A673 (cell line): ENCODE results near the gene OR2T29. TPM values are rescaled to one million over a fixed set of nuclear protein-coding genes. Genes with fewer than 3 reads are reported as not detected.
"Not testable (repeated sequence)": the region's sequence is repeated elsewhere in the genome, so short reads cannot be mapped to it uniquely, and the experiment has no call there.

Experiments
- BruUV-seq: library from RNA; stranded (reverse); fragments of 400-500 nt; replicated peaks from 2 replicates; lab custom pipeline; 2021; lab: Mats Ljungman, UMichigan
- CTCF ChIA-PET: fragments of 300-600 bp; sonication (Branson Sonifier 250); formaldehyde crosslinking; loops from one replicate; lab custom pipeline; 2022; ENCODE audit warnings: antibody characterized with exemption; lab: Charles Lee
- POLR2A ChIA-PET: fragments of 300-600 bp; sonication (Branson Sonifier 250); formaldehyde crosslinking; loops from one replicate; lab custom pipeline; 2022; ENCODE audit warnings: antibody characterized with exemption; ENCODE audit not compliant: low non-redundant PET; lab: Charles Lee
- DNase-seq: peaks from one replicate; pipeline ENCODE4 v3.0.0-alpha.2; 2015; ENCODE audit warnings: low spot score
- H3K27ac ChIP-seq: fragments of 200-600 bp; sonication (generic); 2 replicates; pipeline ENCODE4 v1.5.1; 2016; ENCODE audit warnings: mixed run types, low read depth, mild to moderate bottlenecking, mixed read lengths, antibody characterized with exemption, low read length; ENCODE audit not compliant: poor library complexity, severe bottlenecking
- H3K27me3 ChIP-seq: fragments of 200-600 bp; sonication (generic); replicated peaks from 2 replicates; pipeline ENCODE4 v1.6.1; 2017; ENCODE audit warnings: mixed run types, low read depth, mild to moderate bottlenecking, mixed read lengths, antibody characterized with exemption, low read length; ENCODE audit not compliant: insufficient read depth, poor library complexity
- H3K36me3 ChIP-seq: fragments of 200-600 bp; sonication (generic); 2 replicates; pipeline ENCODE4 v1.6.1; 2016; ENCODE audit warnings: mixed run types, mild to moderate bottlenecking, mixed read lengths, antibody characterized with exemption, low read length; ENCODE audit not compliant: insufficient read depth, poor library complexity, severe bottlenecking
- H3K4me1 ChIP-seq: fragments of 200-600 bp; sonication (generic); 2 replicates; pipeline ENCODE4 v1.6.1; 2017; ENCODE audit warnings: mixed run types, mild to moderate bottlenecking, mixed read lengths, antibody characterized with exemption, low read length; ENCODE audit not compliant: insufficient read depth, poor library complexity, severe bottlenecking
- H3K4me3 ChIP-seq: fragments of 200-600 bp; sonication (generic); 2 replicates; pipeline ENCODE4 v1.5.1; 2016; ENCODE audit warnings: low read depth, mixed run types, mild to moderate bottlenecking, mixed read lengths, low read length; ENCODE audit not compliant: poor library complexity, severe bottlenecking
- H3K9me3 ChIP-seq: fragments of 200-600 bp; sonication (generic); 2 replicates; pipeline ENCODE4 v1.6.1; 2016; ENCODE audit warnings: mixed run types, low read depth, mild to moderate bottlenecking, mixed read lengths, antibody characterized with exemption, low read length; ENCODE audit not compliant: poor library complexity, severe bottlenecking
- EZH2 ChIP-seq: fragments of 200-600 bp; sonication (generic); IDR thresholded peaks from 2 replicates; pipeline ENCODE4 v1.6.1; 2017; ENCODE audit warnings: borderline replicate concordance, low read depth, mild to moderate bottlenecking, mixed read lengths, antibody characterized with exemption, low read length; ENCODE audit not compliant: poor library complexity, severe bottlenecking
- intact Hi-C: fragments of 100-400 bp; cut with micrococcal nuclease; formaldehyde crosslinking; loops from one replicate; pipeline ENCODE4 v1.10.0; 2022; ENCODE audit not compliant: unreplicated experiment
- total RNA-seq: library from RNA; stranded (reverse); gene quantifications from 2 replicates; pipeline ENCODE4 v1.2.3, GENCODE V29; 2021
- TF ChIP-seq, protein P1 (sequence below): fragments of 300-800, 200-600 bp; sonication (generic); conservative IDR thresholded peaks from 2 replicates; pipeline ENCODE4 v1.5.1; 2017; ENCODE audit warnings: low read depth, mild to moderate bottlenecking, antibody characterized with exemption, low read length, moderate library complexity, mixed read lengths

OR2T29 gene
- total RNA-seq, 1 experiment from 2014 or later, result not detected

GRCh38 chr1:248521856-248522255, 40.7 kb downstream of the OR2T29 start:
- no peak for DNase-seq
- TF ChIP-seq, protein P1, sequence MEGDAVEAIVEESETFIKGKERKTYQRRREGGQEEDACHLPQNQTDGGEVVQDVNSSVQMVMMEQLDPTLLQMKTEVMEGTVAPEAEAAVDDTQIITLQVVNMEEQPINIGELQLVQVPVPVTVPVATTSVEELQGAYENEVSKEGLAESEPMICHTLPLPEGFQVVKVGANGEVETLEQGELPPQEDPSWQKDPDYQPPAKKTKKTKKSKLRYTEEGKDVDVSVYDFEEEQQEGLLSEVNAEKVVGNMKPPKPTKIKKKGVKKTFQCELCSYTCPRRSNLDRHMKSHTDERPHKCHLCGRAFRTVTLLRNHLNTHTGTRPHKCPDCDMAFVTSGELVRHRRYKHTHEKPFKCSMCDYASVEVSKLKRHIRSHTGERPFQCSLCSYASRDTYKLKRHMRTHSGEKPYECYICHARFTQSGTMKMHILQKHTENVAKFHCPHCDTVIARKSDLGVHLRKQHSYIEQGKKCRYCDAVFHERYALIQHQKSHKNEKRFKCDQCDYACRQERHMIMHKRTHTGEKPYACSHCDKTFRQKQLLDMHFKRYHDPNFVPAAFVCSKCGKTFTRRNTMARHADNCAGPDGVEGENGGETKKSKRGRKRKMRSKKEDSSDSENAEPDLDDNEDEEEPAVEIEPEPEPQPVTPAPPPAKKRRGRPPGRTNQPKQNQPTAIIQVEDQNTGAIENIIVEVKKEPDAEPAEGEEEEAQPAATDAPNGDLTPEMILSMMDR, result no peak
- no peak for TF ChIP-seq EZH2
- Histone ChIP-seq H3K4me1 (no peaks in the 10 kb centered on the region), H3K27ac (no peak overlapping the region), H3K27me3 (no peaks in the 10 kb centered on the region), H3K36me3 (no peaks in the 10 kb centered on the region), H3K9me3 (no peaks in the 10 kb centered on the region), H3K4me3 (no peak overlapping the region)
- BruUV-seq, result no TSS peak
- ChIA-PET POLR2A (no interaction called here), CTCF (no interaction called here)
- intact Hi-C loops, result no loop called here

DNA sequence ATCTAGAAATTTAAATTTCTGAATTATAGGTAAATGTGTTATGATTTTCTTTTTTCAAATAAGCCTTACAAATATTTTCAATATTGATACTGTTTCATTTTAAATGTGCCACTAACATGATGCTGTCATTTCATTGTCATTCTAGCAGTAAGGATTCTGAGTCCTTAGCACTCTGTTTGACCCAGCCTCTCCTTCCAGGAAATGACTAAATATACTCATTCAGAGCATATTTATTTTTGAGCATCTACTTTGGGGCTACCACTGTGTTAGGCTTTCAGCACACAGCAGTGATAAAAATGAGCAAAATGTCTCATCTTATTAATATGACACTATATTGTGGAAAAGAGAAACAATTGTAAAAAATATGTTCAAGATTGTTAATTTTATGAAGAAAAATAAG, 52.4 kb downstream of the OR2T29 start:
- BruUV-seq, H3K27ac ChIP-seq, H3K4me3 ChIP-seq, CTCF ChIA-PET, intact Hi-C loops, H3K27me3 ChIP-seq, POLR2A ChIA-PET, H3K36me3 ChIP-seq, H3K4me1 ChIP-seq, DNase-seq, H3K9me3 ChIP-seq: not testable (repeated sequence)

DNA sequence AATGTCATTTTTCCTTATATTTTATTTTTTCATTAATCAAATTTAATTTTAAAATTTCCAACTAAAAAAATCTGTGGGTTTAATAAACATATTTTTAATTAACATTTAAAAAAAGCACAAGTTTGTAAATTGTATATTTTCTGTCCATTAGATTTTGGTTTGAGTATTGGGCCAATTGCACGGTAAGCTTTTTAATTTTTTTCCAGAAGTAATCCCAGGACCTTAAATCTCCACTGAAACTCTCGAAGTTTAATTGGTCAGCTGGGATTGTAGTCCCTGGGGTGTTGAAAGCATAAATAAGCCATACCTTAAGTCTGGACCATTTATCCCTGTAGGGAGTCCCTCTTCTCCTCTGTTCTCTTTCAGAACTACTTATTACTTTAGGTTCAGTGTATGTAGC, 54.8 kb downstream of the OR2T29 start, which contains the start of gene OR2G6:
Gene OR2G6 (plus strand): TSS at position 301 of the 400 bp plus-strand sequence. CDS start 13,574 bp downstream, outside the sequence.
- H3K27me3 ChIP-seq, H3K9me3 ChIP-seq, H3K27ac ChIP-seq, BruUV-seq, H3K4me1 ChIP-seq, DNase-seq, intact Hi-C loops, H3K4me3 ChIP-seq, CTCF ChIA-PET, H3K36me3 ChIP-seq, POLR2A ChIA-PET: not testable (repeated sequence)

Other genes with a start within 250 kb of the OR2T29 start
- not detected in 2 replicates for gene OR2M7, start 238.2 kb downstream of the OR2T29 start, total RNA-seq
- gene OR14C36, start 214.0 kb downstream of the OR2T29 start, total RNA-seq, result not detected in 2 replicates
- gene OR2T4, start 201.1 kb downstream of the OR2T29 start, total RNA-seq, result not detected in 2 replicates
- gene OR2T6, start 187.0 kb downstream of the OR2T29 start, total RNA-seq, result not detected in 2 replicates
- not detected in 2 replicates for gene OR2T1, start 159.7 kb downstream of the OR2T29 start, total RNA-seq
- not detected in 2 replicates for gene OR2T2, start 117.1 kb downstream of the OR2T29 start, total RNA-seq
- not detected in 2 replicates for gene OR2T3, start 89.4 kb downstream of the OR2T29 start, total RNA-seq
- not detected in 2 replicates for gene OR2T5, start 74.2 kb downstream of the OR2T29 start, total RNA-seq
- gene OR2G6, start 54.7 kb downstream of the OR2T29 start, total RNA-seq, result not detected in 2 replicates
- not detected in 2 replicates for gene OR2T34, start 12.0 kb upstream of the OR2T29 start, total RNA-seq
- not detected in 2 replicates for gene OR2T10, start 34.9 kb upstream of the OR2T29 start, total RNA-seq
- gene OR2T11, start 72.3 kb upstream of the OR2T29 start, total RNA-seq, result not detected in 2 replicates
- not detected in 2 replicates for gene OR2T35, start 82.5 kb upstream of the OR2T29 start, total RNA-seq
- not detected in 2 replicates for gene OR2T27, start 92.8 kb upstream of the OR2T29 start, total RNA-seq
- gene OR14I1, start 140.0 kb upstream of the OR2T29 start, total RNA-seq, result not detected in 2 replicates
- not detected in 2 replicates for gene LYPD8, start 193.0 kb upstream of the OR2T29 start, total RNA-seq